GM12891 (cell line): ENCODE results near the gene DTX3.
"Not testable (repeated sequence)": the region's sequence is repeated elsewhere in the genome, so short reads cannot be mapped to it uniquely, and the experiment has no call there.

ENCODE experiments used
- DNase-seq: peaks from one replicate; pipeline ENCODE4 v3.0.0; 2011; ENCODE audit warnings: low spot score; ENCODE audit not compliant: insufficient read length
- FAIRE-seq: peaks from 2 replicates; lab custom pipeline; 2011; peaks lifted over from hg19 to GRCh38; lab: Jason Lieb, UNC
- PAX5 ChIP-seq: IDR thresholded peaks from 2 replicates; pipeline ENCODE4 v1.6.1; 2011; ENCODE audit warnings: low read length, moderate library complexity, mild to moderate bottlenecking; ENCODE audit not compliant: insufficient read depth, severe bottlenecking
- POLR2A ChIP-seq: IDR thresholded peaks from 2 replicates; pipeline ENCODE4 v1.6.1; 2011; ENCODE audit warnings: low read depth, low read length, control low read depth
- POLR2AphosphoS5 ChIP-seq: IDR thresholded peaks from 2 replicates; pipeline ENCODE4 v1.6.1; 2011; ENCODE audit warnings: low read depth, low read length, control low read depth
- POU2F2 ChIP-seq: IDR thresholded peaks from 2 replicates; pipeline ENCODE4 v1.6.1; 2011; ENCODE audit warnings: low read depth, mild to moderate bottlenecking, control low read depth, low read length, moderate library complexity
- SPI1 ChIP-seq: IDR thresholded peaks from 2 replicates; pipeline ENCODE4 v1.6.1; 2011; ENCODE audit warnings: low read depth, low read length, control low read depth
- TAF1 ChIP-seq: IDR thresholded peaks from 2 replicates; pipeline ENCODE4 v1.6.1; 2011; ENCODE audit warnings: low read depth, low read length, control low read depth

Gene DTX3

DNA sequence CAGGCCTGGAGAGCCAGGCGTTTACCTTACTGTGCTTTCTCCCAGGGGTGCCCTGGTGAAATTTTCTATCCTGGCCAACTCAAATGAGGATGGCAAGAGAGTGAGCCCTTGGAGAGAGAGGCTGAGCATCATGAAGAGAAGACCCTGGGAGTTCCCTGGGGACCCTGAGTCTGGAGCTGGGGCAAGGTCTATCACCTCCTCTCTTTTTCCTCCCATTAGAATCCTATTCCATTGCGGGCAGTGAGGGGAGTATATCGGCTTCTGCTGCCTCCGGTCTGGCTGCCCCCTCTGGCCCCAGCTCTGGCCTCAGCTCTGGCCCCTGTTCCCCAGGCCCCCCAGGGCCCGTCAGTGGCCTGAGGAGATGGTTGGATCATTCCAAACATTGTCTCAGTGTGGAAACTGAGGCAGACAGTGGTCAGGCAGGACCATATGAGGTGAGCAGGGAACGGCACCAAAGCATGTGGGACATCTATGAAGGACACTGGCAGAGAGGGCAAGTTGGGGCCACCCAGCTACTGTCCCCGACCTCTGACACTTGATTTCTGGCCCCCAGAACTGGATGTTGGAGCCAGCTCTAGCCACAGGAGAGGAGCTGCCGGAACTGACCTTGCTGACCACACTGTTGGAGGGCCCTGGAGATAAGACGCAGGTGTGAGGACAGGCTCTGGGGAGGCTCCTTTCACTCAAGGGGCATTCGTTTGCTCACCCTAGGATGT is 8.2 kb downstream of the DTX3 start:
- FAIRE-seq: no peak
- TF ChIP-seq POLR2A (no peak), TAF1 (no peak), PAX5 (no peak), POU2F2 (no peak), POLR2AphosphoS5 (no peak), SPI1 (no peak)
- DNase-seq: no peak

DNA sequence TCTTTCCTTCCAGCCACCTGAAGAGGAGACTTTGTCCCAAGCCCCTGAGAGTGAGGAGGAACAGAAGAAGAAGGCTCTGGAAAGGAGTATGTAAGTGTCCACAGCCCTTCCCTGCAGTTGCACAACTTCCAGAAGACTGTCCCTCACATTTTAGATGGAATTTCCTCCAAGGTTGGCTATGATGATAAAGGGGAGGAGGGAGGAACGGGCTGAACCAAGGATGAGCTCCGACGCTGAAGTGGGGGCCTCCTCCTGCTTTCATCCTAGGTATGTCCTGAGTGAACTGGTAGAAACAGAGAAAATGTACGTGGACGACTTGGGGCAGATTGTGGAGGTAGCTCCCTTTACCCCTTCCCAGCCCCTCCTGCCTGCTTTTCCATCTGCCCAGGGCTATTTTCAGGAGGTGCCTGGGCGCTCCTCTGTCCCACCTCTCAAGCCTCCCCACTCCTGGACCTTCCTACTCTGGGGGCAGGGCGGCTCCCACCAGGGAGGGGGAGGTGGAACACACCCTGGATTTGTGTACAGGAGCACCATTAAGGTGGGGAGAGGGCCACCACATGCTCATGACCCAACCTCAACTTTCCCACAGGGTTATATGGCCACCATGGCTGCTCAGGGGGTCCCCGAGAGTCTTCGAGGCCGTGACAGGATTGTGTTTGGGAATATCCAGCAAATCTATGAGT is 8.9 kb downstream of the DTX3 start:
- DNase-seq (no peak), FAIRE-seq (no peak)
- TF ChIP-seq POU2F2 (no peak), TAF1 (no peak), POLR2AphosphoS5 (no peak), PAX5 (no peak), SPI1 (no peak), POLR2A (no peak)

DNA sequence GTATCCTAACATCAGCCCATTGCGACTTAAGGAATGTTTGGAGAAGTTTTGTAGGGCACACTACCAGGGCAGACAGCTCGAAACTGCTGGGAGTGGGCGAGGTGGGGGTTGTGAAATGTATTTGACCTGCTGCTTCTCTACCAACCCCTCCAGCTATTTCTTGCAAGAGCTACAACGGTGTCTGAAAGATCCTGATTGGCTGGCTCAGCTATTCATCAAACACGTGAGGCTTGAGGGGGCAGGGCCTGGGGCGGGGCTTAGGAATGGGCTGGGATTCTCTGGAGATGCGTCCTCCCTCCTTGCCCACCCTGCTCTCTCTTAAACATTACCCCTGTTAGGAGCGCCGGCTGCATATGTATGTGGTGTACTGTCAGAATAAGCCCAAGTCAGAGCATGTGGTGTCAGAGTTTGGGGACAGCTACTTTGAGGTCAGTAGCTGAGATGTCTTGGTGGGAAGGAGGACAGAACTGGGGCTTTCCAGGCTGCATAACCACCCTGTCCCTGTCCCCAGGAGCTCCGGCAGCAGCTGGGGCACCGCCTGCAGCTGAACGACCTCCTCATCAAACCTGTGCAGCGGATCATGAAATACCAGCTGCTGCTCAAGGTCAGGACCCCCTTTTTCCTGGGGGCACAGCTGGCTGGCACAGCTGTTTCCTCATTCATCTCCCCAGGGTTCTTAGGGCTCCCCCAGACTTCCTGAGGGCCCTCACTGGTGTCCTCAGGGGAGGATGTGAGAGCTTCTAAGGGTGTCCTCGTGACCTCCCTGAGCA is 9.7 kb downstream of the DTX3 start:
- FAIRE-seq: peak; percentile 86
- no peak for TF ChIP-seq SPI1
- TF ChIP-seq POLR2A: no peak
- TF ChIP-seq POU2F2: no peak
- no peak for TF ChIP-seq TAF1
- TF ChIP-seq PAX5: no peak
- TF ChIP-seq POLR2AphosphoS5: no peak
- peak; percentile 61 for DNase-seq

DNA sequence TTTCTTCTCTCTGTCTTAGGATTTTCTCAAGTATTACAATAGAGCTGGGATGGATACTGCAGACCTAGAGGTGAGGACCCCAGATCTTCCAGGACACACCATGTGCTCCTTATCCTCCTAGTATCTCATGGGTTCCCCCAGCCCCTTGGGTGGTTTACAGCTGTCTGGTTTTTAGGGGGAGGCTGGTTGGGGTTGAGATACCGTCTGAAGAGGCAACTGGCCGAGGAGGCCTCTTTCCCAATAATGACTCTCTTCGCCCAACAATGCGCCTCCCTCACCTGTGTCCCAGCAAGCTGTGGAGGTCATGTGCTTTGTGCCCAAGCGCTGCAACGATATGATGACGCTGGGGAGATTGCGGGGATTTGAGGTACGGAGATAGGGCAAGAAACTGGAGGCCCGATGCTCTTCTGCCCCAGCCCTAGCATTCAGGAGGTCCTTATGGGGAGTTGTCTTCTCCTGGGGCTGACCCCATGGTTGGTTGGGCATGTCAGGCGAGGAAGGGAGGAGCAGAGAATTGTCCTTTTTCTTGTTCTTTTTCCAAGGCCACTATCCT is 10.4 kb downstream of the DTX3 start:
- no peak for TF ChIP-seq POLR2AphosphoS5
- no peak for TF ChIP-seq SPI1
- DNase-seq (no peak), FAIRE-seq (no peak)

DNA sequence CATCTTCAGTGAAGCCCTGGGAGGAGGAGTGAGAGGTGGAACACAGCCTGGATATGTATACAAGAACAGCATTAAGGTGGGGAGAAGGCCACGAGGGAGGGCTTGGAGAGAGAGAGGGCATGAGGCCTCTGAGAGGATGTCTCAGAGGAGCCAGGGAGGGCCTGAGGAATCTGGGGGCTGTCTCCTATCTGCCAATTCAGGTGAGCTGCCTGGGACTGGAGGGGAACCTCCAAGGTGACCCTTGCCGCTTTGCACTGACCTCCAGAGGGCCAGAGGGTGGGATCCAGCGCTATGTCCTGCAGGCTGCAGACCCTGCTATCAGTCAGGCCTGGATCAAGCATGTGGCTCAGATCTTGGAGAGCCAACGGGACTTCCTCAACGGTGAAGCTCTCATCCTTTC is 11.0 kb downstream of the DTX3 start:
- FAIRE-seq (no peak), DNase-seq (no peak)
- TF ChIP-seq TAF1 (no peak), POU2F2 (no peak), PAX5 (no peak), POLR2A (no peak), POLR2AphosphoS5 (no peak), SPI1 (no peak)

DNA sequence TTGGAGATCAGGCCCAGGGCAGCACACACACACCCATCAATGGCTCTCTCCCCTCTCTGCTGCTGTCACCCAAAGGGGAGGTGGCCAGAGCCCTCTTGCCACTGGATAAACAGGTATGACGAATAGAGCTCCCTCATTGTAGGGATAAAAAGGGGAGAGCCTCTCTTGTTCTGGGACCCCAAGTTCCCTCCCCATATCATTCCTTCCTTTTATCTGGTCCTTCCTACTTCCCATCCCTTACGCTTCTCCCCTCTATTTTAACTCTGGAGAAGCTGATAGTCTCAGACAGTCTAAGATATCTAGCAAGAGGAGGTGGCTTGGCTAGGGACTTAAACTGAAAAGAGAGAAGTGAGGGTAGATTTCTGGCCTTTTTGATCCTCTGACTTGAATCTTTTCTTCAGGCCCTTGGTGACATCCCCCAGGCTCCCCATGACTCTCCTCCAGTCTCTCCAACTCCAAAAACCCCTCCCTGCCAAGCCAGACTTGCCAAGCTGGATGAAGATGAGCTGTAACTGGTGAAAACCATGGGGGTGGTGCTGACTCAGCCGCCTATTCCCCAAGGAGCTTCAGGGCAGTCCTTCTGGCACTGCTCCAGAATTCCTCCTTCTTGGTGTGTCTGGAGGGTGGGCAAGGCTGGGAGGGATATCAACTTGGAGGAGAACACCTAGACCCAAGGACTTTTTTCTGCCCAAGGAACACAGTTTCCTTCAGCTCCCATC is 11.9 kb downstream of the DTX3 start:
- TF ChIP-seq TAF1: no peak
- TF ChIP-seq PAX5: no peak
- no peak for TF ChIP-seq SPI1
- no peak for TF ChIP-seq POLR2A
- TF ChIP-seq POU2F2: no peak
- no peak for TF ChIP-seq POLR2AphosphoS5
- DNase-seq (no peak), FAIRE-seq (no peak)

DNA sequence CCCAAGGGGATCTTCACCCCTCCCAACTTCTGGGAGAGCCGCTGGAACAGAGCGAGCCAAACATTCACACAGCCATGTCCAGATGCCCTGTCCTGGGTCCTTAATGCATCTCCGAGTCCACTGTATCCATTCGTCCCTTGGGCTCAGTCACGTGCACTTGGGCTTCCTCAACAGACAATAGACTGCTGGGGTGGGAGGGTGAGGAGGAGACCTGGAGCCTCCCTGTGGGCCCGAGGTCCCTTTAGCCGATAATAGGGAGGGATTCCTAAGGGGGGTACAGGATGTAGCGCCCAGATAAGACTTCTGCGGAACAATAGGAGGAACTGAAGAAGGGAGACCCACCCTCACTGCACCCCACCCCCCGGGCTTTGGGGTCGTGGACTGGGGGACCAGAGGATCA is 13.3 kb downstream of the DTX3 start:
- DNase-seq (no peak), FAIRE-seq (no peak)
- TF ChIP-seq POU2F2 (no peak), POLR2AphosphoS5 (no peak), POLR2A (no peak), PAX5 (no peak), TAF1 (no peak), SPI1 (no peak)

DNA sequence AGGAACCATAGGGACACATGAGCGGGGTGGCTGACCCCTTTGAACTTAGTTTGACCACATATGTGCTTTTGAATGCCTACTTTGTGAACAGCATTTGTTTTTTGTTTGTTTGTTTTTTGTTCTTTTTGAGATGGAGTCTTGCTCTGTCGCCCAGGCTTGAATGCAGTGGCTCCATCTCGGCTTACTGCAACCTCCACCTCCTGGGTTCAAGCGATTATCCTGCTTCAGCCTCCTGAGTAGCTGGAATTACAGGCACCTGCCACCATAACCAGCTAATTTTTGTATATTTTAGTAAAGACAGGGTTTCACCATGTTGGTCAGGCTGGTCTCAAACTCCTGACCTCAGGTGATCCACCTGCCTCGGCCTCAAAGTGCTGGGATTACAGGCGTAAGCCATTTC is 13.8 kb downstream of the DTX3 start:
- not testable (repeated sequence) for DNase-seq, FAIRE-seq

DNA sequence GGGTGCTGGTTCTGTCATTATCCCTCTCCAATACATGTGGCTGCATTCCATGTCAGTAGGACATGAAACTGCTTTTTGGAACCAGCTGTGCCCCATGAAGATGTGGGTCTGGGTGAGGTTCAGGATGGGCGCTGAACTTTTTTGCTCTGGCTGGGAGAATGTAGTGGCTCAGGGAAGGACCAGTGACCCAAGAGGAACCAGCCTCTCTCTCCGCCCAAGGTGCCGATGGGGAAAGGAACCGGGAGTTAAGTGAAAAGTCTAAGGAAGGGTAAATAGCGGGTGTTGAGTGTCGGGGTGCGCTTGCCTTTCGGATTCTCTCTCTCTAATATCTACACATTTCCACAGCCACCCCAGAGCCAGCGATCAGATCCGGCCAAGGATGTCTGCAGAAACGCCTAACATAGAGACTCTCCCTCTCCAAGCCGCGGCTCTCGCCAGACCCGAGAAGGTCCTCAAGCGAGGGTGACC is 14.4 kb downstream of the DTX3 start:
- DNase-seq (no peak), FAIRE-seq (no peak)
- no peak for TF ChIP-seq PAX5
- TF ChIP-seq POU2F2: no peak
- no peak for TF ChIP-seq POLR2AphosphoS5
- no peak for TF ChIP-seq POLR2A
- TF ChIP-seq SPI1: no peak
- TF ChIP-seq TAF1: no peak
